Neural progenitor cell (in vitro differentiated cells): ENCODE data around the gene PRMT9. TPM values are rescaled to one million over a fixed set of nuclear protein-coding genes. Genes with fewer than 3 reads are reported as not detected.

Source experiments
- DNase-seq: peaks from one replicate; pipeline ENCODE4 v3.0.0-alpha.2; 2016; ENCODE audit warnings: low spot score
- H2AFZ ChIP-seq: fragments of 200-600 bp; sonication (generic); replicated peaks from 2 replicates; pipeline ENCODE4 v1.6.1; 2016; ENCODE audit warnings: antibody characterized with exemption
- H3F3A ChIP-seq: fragments of 200-600 bp; sonication (generic); 2 replicates; pipeline ENCODE4 v1.6.1; 2016; ENCODE audit warnings: antibody characterized with exemption, low read depth
- H3K27ac ChIP-seq: fragments of 200-600 bp; sonication (generic); 2 replicates; pipeline ENCODE4 v1.5.1; 2016; ENCODE audit warnings: mild to moderate bottlenecking
- H3K27me3 ChIP-seq: fragments of 200-600 bp; sonication (generic); 2 replicates; pipeline ENCODE4 v1.6.1; 2016; ENCODE audit warnings: mild to moderate bottlenecking, moderate library complexity
- H3K36me3 ChIP-seq: fragments of 200-600 bp; sonication (generic); 2 replicates; pipeline ENCODE4 v1.5.1; 2016
- H3K4me1 ChIP-seq: fragments of 200-600 bp; sonication (generic); 2 replicates; pipeline ENCODE4 v1.6.1; 2016; ENCODE audit warnings: mixed run types
- H3K4me2 ChIP-seq: fragments of 200-600 bp; sonication (generic); 2 replicates; pipeline ENCODE4 v1.6.1; 2016
- H3K4me3 ChIP-seq: fragments of 200-600 bp; sonication (generic); 2 replicates; pipeline ENCODE4 v1.5.1; 2016
- H3K79me2 ChIP-seq: fragments of 200-600 bp; sonication (generic); 2 replicates; pipeline ENCODE4 v1.6.1; 2016; ENCODE audit warnings: low read depth
- H3K9ac ChIP-seq: fragments of 200-600 bp; sonication (generic); 2 replicates; pipeline ENCODE4 v1.6.1; 2016
- H3K9me3 ChIP-seq: fragments of 200-600 bp; sonication (generic); 2 replicates; pipeline ENCODE4 v1.5.1; 2016; ENCODE audit warnings: low read depth
- H4K20me1 ChIP-seq: fragments of 200-600 bp; sonication (generic); 2 replicates; pipeline ENCODE4 v1.6.1; 2016; ENCODE audit warnings: low read depth
- H3K27ac Mint-ChIP-seq: 3 replicates; pipeline ENCODE4 v1.8.0; 2021; ENCODE audit warnings: mixed read lengths
- H3K27me3 Mint-ChIP-seq: 2 replicates; pipeline ENCODE4 v1.8.0; 2022; ENCODE audit warnings: low read depth, mild to moderate bottlenecking, inconsistent platforms, moderate library complexity, mixed read lengths; ENCODE audit not compliant: insufficient read depth
- H3K36me3 Mint-ChIP-seq: 3 replicates; pipeline ENCODE4 v1.8.0; 2021; ENCODE audit warnings: mixed read lengths
- H3K4me1 Mint-ChIP-seq: 3 replicates; pipeline ENCODE4 v1.8.0; 2021; ENCODE audit warnings: mixed read lengths
- H3K4me3 Mint-ChIP-seq: 3 replicates; pipeline ENCODE4 v1.8.0; 2021; ENCODE audit warnings: mild to moderate bottlenecking, moderate library complexity, mixed read lengths
- H3K9me3 Mint-ChIP-seq: 3 replicates; pipeline ENCODE4 v1.8.0; 2020; ENCODE audit warnings: mixed read lengths
- CTCF ChIP-seq: fragments of 200-600 bp; sonication (generic); IDR thresholded peaks from 2 replicates; pipeline ENCODE4 v1.5.1; 2017; ENCODE audit warnings: antibody characterized with exemption, mild to moderate bottlenecking
- EZH2 ChIP-seq: fragments of 200-600 bp; sonication (generic); IDR thresholded peaks from 2 replicates; pipeline ENCODE4 v1.6.1; 2017; ENCODE audit warnings: antibody characterized with exemption, mild to moderate bottlenecking, moderate library complexity
- EZH2phosphoT487 ChIP-seq: fragments of 200-600 bp; sonication (generic); IDR thresholded peaks from 2 replicates; pipeline ENCODE4 v1.6.1; 2017; ENCODE audit warnings: antibody characterized with exemption
- total RNA-seq: library from RNA; depleted of rRNA; stranded (reverse); fragments of >200 nt; gene quantifications from 2 replicates; pipeline ENCODE4 v1.2.3, GENCODE V29; 2015; ENCODE audit warnings: low replicate concordance

Gene PRMT9
- total RNA-seq, 1 donor from 2014 or later, result 24.8 TPM

GRCh38 chr4:147594578-147594977 lies 89.4 kb downstream of the PRMT9 start:
- TF ChIP-seq EZH2phosphoT487, result no peak
- no peak for TF ChIP-seq EZH2
- TF ChIP-seq CTCF, result no peak
- Histone ChIP-seq H3K9ac (no peak overlapping the region), H3F3A (peaks cover 2% of the 10 kb centered on the region), H3K4me3 (no peak overlapping the region), H3K27ac (no peak overlapping the region), H3K79me2 (no peaks in the 10 kb centered on the region), H3K4me2 (no peak overlapping the region), H2AFZ (no peak overlapping the region), H3K4me1 (peaks cover 6% of the 10 kb centered on the region), H4K20me1 (no peaks in the 10 kb centered on the region), H3K36me3 (no peaks in the 10 kb centered on the region), H3K27me3 (no peaks in the 10 kb centered on the region), H3K9me3 (no peaks in the 10 kb centered on the region)
- Mint-ChIP-seq H3K4me3 (no peak overlapping the region), H3K36me3 (no peaks in the 10 kb centered on the region), H3K4me1 (peaks cover 5% of the 10 kb centered on the region), H3K27ac (no peak overlapping the region), H3K27me3 (no peaks in the 10 kb centered on the region), H3K9me3 (peaks cover 2% of the 10 kb centered on the region)
- no peak for DNase-seq

- Histone ChIP-seq H3K9ac (no peak overlapping the region), H4K20me1 (no peaks in the 10 kb centered on the region), H3K9me3 (no peaks in the 10 kb centered on the region), H3K4me1 (peaks cover 6% of the 10 kb centered on the region), H3K27ac (no peak overlapping the region), H3K27me3 (no peaks in the 10 kb centered on the region), H3K79me2 (no peaks in the 10 kb centered on the region), H3K36me3 (no peaks in the 10 kb centered on the region), H3K4me3 (no peak overlapping the region), H3F3A (peaks cover 3% of the 10 kb centered on the region), H2AFZ (no peak overlapping the region), H3K4me2 (no peak overlapping the region)
- TF ChIP-seq EZH2, result no peak
- TF ChIP-seq EZH2phosphoT487, result no peak
- TF ChIP-seq CTCF, result peak; percentile 16
- peaks cover 2% of the 10 kb centered on the region for H3K9me3 Mint-ChIP-seq
- peaks cover 6% of the 10 kb centered on the region for H3K4me1 Mint-ChIP-seq
- H3K36me3 Mint-ChIP-seq, result no peaks in the 10 kb centered on the region
- no peaks in the 10 kb centered on the region for H3K27me3 Mint-ChIP-seq
- no peak overlapping the region for H3K4me3 Mint-ChIP-seq
- no peak overlapping the region for H3K27ac Mint-ChIP-seq
- no peak for DNase-seq
These were observed 89.9 kb downstream of the PRMT9 start for GRCh38 chr4:147594107-147594506.

GRCh38 chr4:147591106-147591505 lies 92.9 kb downstream of the PRMT9 start:
- H2AFZ ChIP-seq, result no peak overlapping the region
- no peak overlapping the region for H3K4me2 ChIP-seq
- no peak overlapping the region for H3K27ac Mint-ChIP-seq

More at GRCh38 chr4:147591106-147591505, 92.9 kb downstream of the PRMT9 start:
- Mint-ChIP-seq H3K4me3 (no peak overlapping the region), H3K4me1 (peaks cover 15% of the 10 kb centered on the region), H3K36me3 (no peaks in the 10 kb centered on the region), H3K27me3 (no peaks in the 10 kb centered on the region), H3K9me3 (peaks cover 2% of the 10 kb centered on the region)
- H3K9ac ChIP-seq, result no peak overlapping the region
- H3K4me3 ChIP-seq, result no peak overlapping the region
- no peaks in the 10 kb centered on the region for H3K9me3 ChIP-seq
- no peaks in the 10 kb centered on the region for H4K20me1 ChIP-seq
- H3K79me2 ChIP-seq, result no peaks in the 10 kb centered on the region
- peaks cover 16% of the 10 kb centered on the region for H3K4me1 ChIP-seq
- no peaks in the 10 kb centered on the region for H3K27me3 ChIP-seq
- peaks cover 3% of the 10 kb centered on the region for H3F3A ChIP-seq
- DNase-seq, result no peak
- no peak overlapping the region for H3K27ac ChIP-seq
- no peaks in the 10 kb centered on the region for H3K36me3 ChIP-seq
- TF ChIP-seq CTCF (no peak), EZH2 (no peak), EZH2phosphoT487 (no peak)
